ENCODE measurements around the gene SSUH2. TPM values are rescaled to one million over a fixed set of nuclear protein-coding genes. Genes with fewer than 3 reads are reported as not detected.
A peak's percentile ranks its signal among the peaks of the same experiment; 100 is the strongest.

The SSUH2 gene
- total RNA-seq, 1 donor from 2014 or later = 3.9 TPM

- DNase-seq (ENCODE audit: low spot score) = no peak
Measured at GRCh38 chr3:8641472-8641871, 3.1 kb downstream of the SSUH2 start.

GRCh38 chr3:8640223-8640622 is 4.4 kb downstream of the SSUH2 start:
- DNase-seq (ENCODE audit: low spot score) = no peak

- DNase-seq (ENCODE audit: low spot score) = no peak
Measured at GRCh38 chr3:8639659-8640000, 5.0 kb downstream of the SSUH2 start.

GRCh38 chr3:8638994-8639658 is 5.5 kb downstream of the SSUH2 start:
- peak; percentile 34 for DNase-seq (ENCODE audit: low spot score)

GRCh38 chr3:8637348-8637747 is 7.2 kb downstream of the SSUH2 start:
- no peak for DNase-seq (ENCODE audit: low spot score)

GRCh38 chr3:8635631-8636030 is 9.0 kb downstream of the SSUH2 start:
- no peak for DNase-seq (ENCODE audit: low spot score)

GRCh38 chr3:8635125-8635524 is 9.5 kb downstream of the SSUH2 start:
- DNase-seq (ENCODE audit: low spot score) = no peak

GRCh38 chr3:8632402-8633237 is 12.0 kb downstream of the SSUH2 start:
- DNase-seq (ENCODE audit: low spot score) = no peak

GRCh38 chr3:8631661-8632060 is 12.9 kb downstream of the SSUH2 start:
- DNase-seq (ENCODE audit: low spot score) = peak; percentile 27

GRCh38 chr3:8629151-8630021 is 15.2 kb downstream of the SSUH2 start:
- no peak for DNase-seq (ENCODE audit: low spot score)

GRCh38 chr3:8627949-8628348 is 16.6 kb downstream of the SSUH2 start:
- DNase-seq (ENCODE audit: low spot score) = no peak

- no peak for DNase-seq (ENCODE audit: low spot score)
Measured at GRCh38 chr3:8627201-8627940, 17.2 kb downstream of the SSUH2 start.

- no peak for DNase-seq (ENCODE audit: low spot score)
Measured at GRCh38 chr3:8625991-8626390, 18.6 kb downstream of the SSUH2 start.

- no peak for DNase-seq (ENCODE audit: low spot score)
Measured at GRCh38 chr3:8624612-8625011, 20.0 kb downstream of the SSUH2 start.

GRCh38 chr3:8623741-8624140 is 20.9 kb downstream of the SSUH2 start:
- DNase-seq (ENCODE audit: low spot score) = no peak

- peak; percentile 86 for DNase-seq (ENCODE audit: low spot score)
Measured at GRCh38 chr3:8622873-8623691, 21.5 kb downstream of the SSUH2 start.

- peak; percentile 76 for DNase-seq (ENCODE audit: low spot score)
Measured at GRCh38 chr3:8621872-8622271, 22.7 kb downstream of the SSUH2 start.

GRCh38 chr3:8621141-8621540 is 23.5 kb downstream of the SSUH2 start:
- no peak for DNase-seq (ENCODE audit: low spot score)

- DNase-seq (ENCODE audit: low spot score) = peak; percentile 35
Measured at GRCh38 chr3:8619548-8619947, 25.1 kb downstream of the SSUH2 start.

- DNase-seq (ENCODE audit: low spot score) = no peak
Measured at GRCh38 chr3:8618950-8619349, 25.6 kb downstream of the SSUH2 start.

- no peak for DNase-seq (ENCODE audit: low spot score)
Measured at GRCh38 chr3:8617921-8618320, 26.7 kb downstream of the SSUH2 start.
